HepG2 (cell line): Measurements from ENCODE around the gene ERICH3. TPM values are rescaled to one million over a fixed set of nuclear protein-coding genes. Genes with fewer than 3 reads are reported as not detected.

Source experiments
- ATAC-seq: fragments of 200-7000 bp; cut with Tn5 transposase; 3 replicates; pipeline ENCODE4 v1.9.1; 2020; ENCODE audit warnings: mild to moderate bottlenecking, moderate library complexity
- Bru-seq: library from RNA; stranded (reverse); fragments of 400-500 nt; gene quantifications from one replicate; lab custom pipeline; 2021; lab: Mats Ljungman, UMichigan
- BruChase-seq, 2 experiments: library from RNA; stranded (reverse); fragments of 400-500 nt; gene quantifications; one replicate each; lab custom pipeline; 2021; lab: Mats Ljungman, UMichigan
- BruUV-seq: library from RNA; stranded (reverse); fragments of 400-500 nt; replicated peaks from 2 replicates; lab custom pipeline; 2021; lab: Mats Ljungman, UMichigan
- CTCF ChIA-PET: fragments of 300-600 bp; formaldehyde crosslinking; extraction: SDS; loops from one replicate; lab custom pipeline; 2021; ENCODE audit warnings: low total read pairs, inconsistent platforms, low intra/inter-chr PET ratio; lab: Yijun Ruan, JAX
- POLR2A ChIA-PET: fragments of 350-600 bp; sonication (Branson Sonifier 250); formaldehyde crosslinking; loops from one replicate; lab custom pipeline; 2020; ENCODE audit warnings: antibody characterized with exemption, inconsistent platforms; lab: Yijun Ruan, JAX
- DNase-seq: peaks from one replicate; pipeline ENCODE4 v3.0.0-alpha.2; 2015; ENCODE audit warnings: low spot score
- FAIRE-seq: peaks from 3 replicates; lab custom pipeline; 2011; peaks lifted over from hg19 to GRCh38; lab: Jason Lieb, UNC
- H2AFZ ChIP-seq: one replicate; pipeline ENCODE4 v1.6.1; 2011; ENCODE audit warnings: low read length, inconsistent platforms
- H3K27ac ChIP-seq: fragments of 300-600 bp; 3 replicates; pipeline ENCODE4 v1.8.0; 2011; ENCODE audit warnings: mixed run types, mild to moderate bottlenecking, mixed read lengths, low read length, inconsistent platforms; ENCODE audit not compliant: insufficient read depth; ENCODE audit errors: extremely low read length
- H3K27me3 ChIP-seq, 2 experiments: fragments of 200-600 bp in 1 of 2; 2 replicates in 1 of 2; 3 replicates in 1 of 2; pipeline versions ENCODE4 v1.6.0 to v1.8.0; 2011; ENCODE audit warnings: low read length in 2 of 2, mild to moderate bottlenecking in 2 of 2, moderate library complexity in 2 of 2, inconsistent platforms in 1 of 2; ENCODE audit not compliant: insufficient read depth in 2 of 2, control insufficient read depth in 1 of 2
- H3K36me3 ChIP-seq, 2 experiments: fragments of 200-600 bp in 1 of 2; replicated peaks in 1 of 2; 2 replicates in 1 of 2; 3 replicates in 1 of 2; pipeline versions ENCODE4 v1.5.1 to v1.8.0; 2011; ENCODE audit warnings: low read length in 2 of 2, inconsistent platforms in 1 of 2; ENCODE audit not compliant: insufficient read depth in 2 of 2, control insufficient read depth in 1 of 2
- H3K4me1 ChIP-seq: 2 replicates; pipeline ENCODE4 v1.5.1; 2012; ENCODE audit warnings: low read length, inconsistent platforms; ENCODE audit not compliant: insufficient read depth
- H3K4me2 ChIP-seq: 2 replicates; pipeline ENCODE4 v1.6.0; 2011; ENCODE audit warnings: low read depth, low read length, inconsistent platforms
- H3K4me3 ChIP-seq, 3 experiments: fragments of 200-600 bp in 1 of 3; sonication (generic), shearing (Covaris generic) in 1 of 3; replicated peaks in 1 of 3; 2 replicates each; pipeline ENCODE4 v1.5.1; 2011 to 2016; ENCODE audit warnings: low read length in 3 of 3, inconsistent platforms in 2 of 3, low read depth in 2 of 3, mild to moderate bottlenecking in 2 of 3, control low read depth in 1 of 3, mixed read lengths in 1 of 3; ENCODE audit not compliant: insufficient read depth in 1 of 3
- H3K79me2 ChIP-seq: one replicate; pipeline ENCODE4 v1.6.1; 2011; ENCODE audit warnings: low read length, inconsistent platforms; ENCODE audit not compliant: insufficient read depth
- H3K9ac ChIP-seq: 2 replicates; pipeline ENCODE4 v1.6.0; 2011; ENCODE audit warnings: mild to moderate bottlenecking, low read depth, low read length, inconsistent platforms; ENCODE audit not compliant: insufficient read depth
- H3K9me3 ChIP-seq: 2 replicates; pipeline ENCODE4 v1.5.1; 2012; ENCODE audit warnings: mild to moderate bottlenecking, low read length
- H4K20me1 ChIP-seq: 2 replicates; pipeline ENCODE4 v1.6.0; 2011; ENCODE audit warnings: inconsistent platforms, mild to moderate bottlenecking, low read length, moderate library complexity; ENCODE audit not compliant: insufficient read depth
- CHD2 ChIP-seq: IDR thresholded peaks from 2 replicates; pipeline ENCODE4 v1.6.1; 2011; ENCODE audit warnings: low read depth, low read length, improper control_type of control experiment
- U2AF2 ChIP-seq: fragments of 200-400 bp; formaldehyde crosslinking; IDR thresholded peaks from 2 replicates; pipeline ENCODE4 v1.6.1; 2017; ENCODE audit warnings: low read depth, mild to moderate bottlenecking, low read length
- WGBS: methylation state at CpG from one replicate; pipeline ENCODE4 v1.1.6; 2017; ENCODE audit warnings: low lambda C conversion rate; 5-methylcytosine and 5-hydroxymethylcytosine counted together
- in situ Hi-C: cut with HindIII; loops from 2 replicates; pipeline ENCODE4 v1.10.0; 2017; ENCODE audit warnings: low pct_unique_long_range_greater_than_20kb; ENCODE audit not compliant: extremely low pct_ligation_motif_present
- intact Hi-C: fragments of 100-400 bp; cut with micrococcal nuclease; formaldehyde crosslinking; loops from one replicate; pipeline ENCODE4 v1.10.0; 2022; ENCODE audit not compliant: unreplicated experiment
- long read RNA-seq, 2 experiments: library from RNA in 1 of 2; library from polyadenylated mRNA in 1 of 2; stranded (forward) in 1 of 2; unstranded in 1 of 2; transcript quantifications; one replicate each; pipeline ENCODE4 v2.0.0, GENCODE V29; 2019 to 2022
- polyA minus RNA-seq, 3 experiments: library from RNA; depleted of rRNA, polyadenylated mRNA; stranded (reverse); fragments of >200 nt; gene quantifications; 2 replicates each; pipeline ENCODE4 v1.2.3, GENCODE V29; 2011; ENCODE audit warnings: low replicate concordance in 1 of 3
- polyA plus RNA-seq, 8 experiments: library from polyadenylated mRNA; depleted of rRNA in 3 of 8; stranded (reverse) in 7 of 8; unstranded in 1 of 8; fragments of >200 nt; fragmentation: Illumina TruSeq in 4 of 8; extraction: Trizol in 4 of 8; gene quantifications; 2 replicates each; pipeline versions ENCODE4 v1.2.1 to v1.2.3, GENCODE V29; 2011 to 2016; ENCODE audit warnings: low read depth in 4 of 8, missing spikeins in 1 of 8, mixed read lengths in 1 of 8; ENCODE audit not compliant: insufficient read depth in 1 of 8
- total RNA-seq, 5 experiments: library from RNA; depleted of rRNA; stranded (reverse); fragments of >200 nt; fragmentation: Illumina TruSeq; extraction: Trizol; gene quantifications; 2 replicates each; pipeline ENCODE4 v1.2.3, GENCODE V29; 2016; ENCODE audit warnings: low read depth in 1 of 5

The ERICH3 gene, protein sequence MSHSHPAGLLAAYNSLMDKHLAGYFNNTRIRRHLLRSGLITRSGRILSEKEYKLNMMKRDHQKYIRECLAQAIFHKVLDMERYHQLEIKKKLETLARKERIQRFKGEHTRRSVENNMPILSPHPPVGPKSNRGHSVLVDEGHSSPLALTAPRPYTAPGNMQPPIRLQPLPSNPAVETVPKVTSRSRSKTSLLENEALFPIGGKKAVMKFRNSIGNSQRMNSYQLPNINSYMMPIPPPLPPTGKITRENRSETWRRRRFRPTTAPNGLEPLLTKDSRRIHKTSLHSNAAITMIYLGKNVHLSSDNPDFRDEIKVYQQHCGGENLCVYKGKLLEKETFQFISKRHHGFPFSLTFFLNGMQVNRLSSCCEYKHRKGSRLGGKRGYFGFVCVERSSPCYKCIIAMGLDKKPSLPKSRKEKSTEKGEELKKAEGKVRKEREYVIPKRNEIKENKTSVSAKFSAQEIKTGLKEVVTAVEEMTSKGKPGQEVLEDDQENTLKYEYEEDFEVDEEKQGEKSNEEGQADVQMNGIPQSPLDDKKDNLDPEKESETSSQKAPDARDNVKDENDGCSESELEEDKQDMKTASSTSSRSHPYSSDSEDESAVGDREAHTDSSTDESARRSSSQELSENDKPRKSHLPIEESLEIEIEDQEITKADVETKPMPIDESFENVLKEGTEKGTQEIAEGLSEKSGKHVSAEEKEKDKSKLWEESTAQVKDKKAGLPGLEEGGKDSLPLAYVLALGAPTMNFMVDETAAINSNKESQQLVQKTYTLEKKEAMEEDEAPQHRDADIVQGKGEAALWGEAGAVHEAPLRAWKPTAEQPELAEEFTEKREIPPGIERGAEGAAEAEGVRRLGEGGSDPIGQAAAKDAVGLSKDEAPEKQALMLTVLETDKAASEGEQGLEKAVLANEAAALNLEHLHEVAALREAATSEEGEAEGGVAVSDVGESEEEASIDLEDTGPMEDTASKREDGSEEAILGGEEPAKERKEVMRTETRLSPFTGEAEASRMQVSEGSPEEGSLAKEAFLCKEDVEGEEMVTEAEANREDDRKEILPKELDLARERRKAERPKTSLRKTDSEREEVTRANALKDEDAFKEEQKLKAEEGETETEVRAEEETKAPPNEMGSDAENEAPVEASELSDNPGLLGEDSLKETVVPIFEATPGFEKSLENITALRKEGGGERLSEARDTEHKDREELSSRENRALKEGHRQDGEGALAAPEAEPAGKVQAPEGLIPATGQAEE (N-terminal part only)
- total RNA-seq (2016; rRNA removed; fragmentation: Illumina TruSeq; extraction: Trizol): not detected in 2 replicates
- total RNA-seq (2016; cell fraction: cytosol; rRNA removed; fragmentation: Illumina TruSeq; extraction: Trizol; ENCODE audit: low read depth): not detected in 2 replicates
- not detected in 2 replicates for total RNA-seq (2016; cell fraction: insoluble cytoplasmic fraction; rRNA removed; fragmentation: Illumina TruSeq; extraction: Trizol)
- not detected in 2 replicates for total RNA-seq (2016; cell fraction: membrane; rRNA removed; fragmentation: Illumina TruSeq; extraction: Trizol)
- total RNA-seq (2016; cell fraction: nucleus; rRNA removed; fragmentation: Illumina TruSeq; extraction: Trizol): not detected in 2 replicates
- polyA plus RNA-seq (2011; rRNA removed): 0.01 and 0.03 TPM in 2 replicates
- not detected in 2 replicates for polyA plus RNA-seq (2011; cell fraction: cytosol; rRNA removed)
- polyA plus RNA-seq (2011; cell fraction: nucleus; rRNA removed): 0.11 and 0.16 TPM in 2 replicates
- polyA plus RNA-seq (2012): 0.04 and 0.12 TPM in 2 replicates
- not detected in 2 replicates for polyA plus RNA-seq (2016; cell fraction: cytosol; fragmentation: Illumina TruSeq; extraction: Trizol; ENCODE audit: low read depth)
- polyA plus RNA-seq (2016; cell fraction: insoluble cytoplasmic fraction; fragmentation: Illumina TruSeq; extraction: Trizol; ENCODE audit: low read depth): not detected in 2 replicates
- polyA plus RNA-seq (2016; cell fraction: membrane; fragmentation: Illumina TruSeq; extraction: Trizol; ENCODE audit: low read depth): not detected in 2 replicates
- not detected in 2 replicates for polyA plus RNA-seq (2016; cell fraction: nucleus; fragmentation: Illumina TruSeq; extraction: Trizol; ENCODE audit: insufficient read depth, low read depth)
- polyA minus RNA-seq (2011; rRNA and poly(A)+ RNA removed; ENCODE audit: low replicate concordance): not detected in 2 replicates
- not detected in 2 replicates for polyA minus RNA-seq (2011; cell fraction: cytosol; rRNA and poly(A)+ RNA removed)
- polyA minus RNA-seq (2011; cell fraction: nucleus; rRNA and poly(A)+ RNA removed): 0.37 and 1.2 TPM in 2 replicates
- Bru-seq, nascent RNA: percentile 11 among the genes with signal in this experiment
- BruChase-seq, experiment 1, labeled RNA remaining after a 6-hour chase: percentile 9 among the genes with signal in this experiment
- percentile 14 among the genes with signal in this experiment for BruChase-seq, experiment 2, labeled RNA remaining after a 2-hour chase
- long read RNA-seq, experiment 1, partial matches to known transcripts: 1 of 1 reads
- long read RNA-seq, experiment 1, other reads (novel, unspliced or antisense): 0 of 1 reads
- long read RNA-seq, experiment 2: 0 reads

DNA sequence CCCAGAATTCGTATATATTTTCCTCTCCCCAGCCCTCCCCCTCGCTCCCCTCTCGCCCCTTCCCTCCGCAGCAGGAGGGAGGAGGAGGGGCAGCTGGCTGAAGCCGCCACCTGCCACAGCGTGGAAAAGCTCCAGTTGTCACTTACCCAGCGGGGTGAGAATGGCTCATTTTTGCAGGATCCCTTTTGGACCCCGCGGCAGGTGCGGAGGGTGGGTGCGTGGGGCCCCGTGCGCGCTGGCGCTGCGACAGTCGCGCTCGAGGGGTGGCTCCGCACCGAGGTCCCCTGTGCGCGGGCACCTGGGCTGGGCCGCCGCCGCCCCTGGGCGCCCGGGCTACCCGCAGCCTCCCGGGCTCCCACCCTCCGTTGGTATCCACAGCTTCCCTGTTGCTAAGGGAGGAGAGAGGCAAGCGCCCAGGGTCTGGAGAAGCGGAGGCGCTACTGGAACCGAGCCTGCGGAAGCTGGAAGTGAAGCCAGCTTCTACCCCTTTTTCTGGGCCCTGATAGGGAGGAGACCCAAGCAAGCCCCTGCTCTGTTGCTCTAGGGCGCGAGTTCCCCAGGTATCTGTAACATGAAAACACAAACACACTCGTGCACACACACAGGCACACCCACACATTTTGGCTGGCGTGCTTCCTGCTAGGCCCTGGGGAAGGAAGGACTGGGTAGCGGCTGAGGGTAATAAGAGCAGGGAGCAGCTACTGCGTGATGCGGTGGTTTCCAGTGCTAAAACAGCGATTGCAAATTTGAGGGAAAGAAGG lies at the start of gene ERICH3:
ERICH3 (minus strand) TSS at position 442 of the 761 bp plus-strand sequence; CDS start at position 169, 273 bp downstream.
- FAIRE-seq: no peak
- in situ Hi-C loops: no loop called here
- Histone ChIP-seq H3K4me3 (no peak within 1 kb of the TSS; a peak in 1 of 6 replicates), H3K79me2 (no peaks in the 10 kb centered on the region), H2AFZ (no peak within 1 kb of the TSS), H3K36me3 (no peaks in the 10 kb centered on the region), H3K27me3 (peaks cover 0 to 8% of the 10 kb centered on the region in 2 experiments; a peak in 1 of 5 replicates), H3K4me1 (no peaks in the 10 kb centered on the region), H3K27ac (no peak within 1 kb of the TSS), H4K20me1 (no peaks in the 10 kb centered on the region), H3K9me3 (peaks cover 5% of the 10 kb centered on the region; the same call in 1 of the 2 replicates), H3K4me2 (peak within 1 kb of the TSS; percentile 18; the same call in 1 of the 2 replicates), H3K9ac (no peak within 1 kb of the TSS)
- CTCF ChIA-PET: no interaction called here
- no peak for DNase-seq
- ATAC-seq: peak; percentile 62
- POLR2A ChIA-PET: no interaction called here
- BruUV-seq: no TSS peak
- 35% methylated on average over 19 of the region's 44 CpGs for WGBS
- intact Hi-C loops: no loop called here
- TF ChIP-seq U2AF2 (no peak), CHD2 (no peak)
